NK-92 (cell line): ENCODE measurements around the gene RAB7A.

Experiments
- DNase-seq: peaks from one replicate; lab custom pipeline; 2025; ENCODE audit not compliant: unreplicated experiment; lab: John Stamatoyannopoulos, UW

RAB7A gene

DNA sequence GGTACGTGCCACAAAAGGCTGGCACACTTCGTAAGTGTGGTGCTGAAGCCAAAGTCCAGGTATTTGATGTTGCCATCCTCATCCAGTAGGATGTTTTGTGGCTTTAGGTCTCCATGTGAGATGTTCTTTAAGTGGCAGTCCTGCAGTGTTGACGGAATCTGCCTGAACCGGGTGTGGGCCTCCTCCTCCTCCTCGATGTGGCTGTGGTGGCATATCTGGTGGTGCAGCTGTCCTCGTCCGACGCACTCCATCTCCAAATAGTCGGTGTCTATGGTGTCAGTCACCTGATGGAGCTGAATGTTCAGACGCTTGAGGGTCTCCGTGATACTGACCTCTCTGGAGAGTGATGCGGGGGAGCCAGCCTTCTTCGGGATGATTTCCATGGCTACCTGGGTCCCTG is 123.0 kb downstream of the RAB7A start:
- no peak for DNase-seq

DNA sequence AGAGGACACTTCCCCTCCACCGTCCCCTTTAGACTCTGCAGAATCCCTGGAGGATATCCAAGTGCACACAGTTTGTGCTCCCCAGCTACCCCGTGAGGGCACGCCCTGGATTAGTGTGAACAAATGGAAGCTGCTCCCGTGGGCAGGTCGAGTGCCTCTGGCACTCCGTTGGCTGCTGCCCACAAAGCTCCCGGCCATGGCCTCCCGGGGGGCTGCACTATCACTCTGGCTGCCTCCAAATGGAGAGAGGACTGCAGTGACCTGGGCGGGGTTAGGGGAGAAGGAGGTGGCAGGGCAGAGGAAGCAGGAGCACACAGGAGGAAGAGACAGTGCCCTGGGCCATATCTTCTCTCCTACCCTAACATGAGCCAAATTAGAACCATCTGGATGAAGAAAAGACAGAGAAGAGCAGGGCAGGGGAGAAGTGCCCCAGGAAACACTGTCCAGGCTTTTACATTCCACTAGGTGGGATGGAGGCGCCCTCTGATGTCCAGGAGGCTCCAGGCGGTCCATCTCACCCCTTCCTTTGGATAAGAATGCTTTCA is 124.0 kb downstream of the RAB7A start:
- no peak for DNase-seq

DNA sequence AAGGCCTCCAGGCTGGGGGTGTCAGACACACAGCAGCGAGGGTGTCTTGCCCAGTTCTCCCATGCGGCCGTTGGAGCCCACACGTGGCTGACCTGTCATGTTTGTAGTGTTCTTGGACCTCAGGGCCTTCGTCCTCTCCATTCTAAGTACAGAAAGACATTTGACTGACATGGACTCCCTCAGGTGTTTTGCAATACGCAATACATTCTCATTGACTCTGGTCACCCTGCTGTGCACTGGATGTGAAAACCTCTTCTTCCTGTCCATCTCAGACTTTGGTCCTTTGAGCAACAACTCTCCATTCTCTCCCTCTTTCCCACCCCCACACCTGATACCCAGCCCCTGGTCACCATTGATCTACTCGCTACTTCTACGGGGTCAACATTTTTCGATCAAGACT is 124.6 kb downstream of the RAB7A start:
- no peak for DNase-seq

DNA sequence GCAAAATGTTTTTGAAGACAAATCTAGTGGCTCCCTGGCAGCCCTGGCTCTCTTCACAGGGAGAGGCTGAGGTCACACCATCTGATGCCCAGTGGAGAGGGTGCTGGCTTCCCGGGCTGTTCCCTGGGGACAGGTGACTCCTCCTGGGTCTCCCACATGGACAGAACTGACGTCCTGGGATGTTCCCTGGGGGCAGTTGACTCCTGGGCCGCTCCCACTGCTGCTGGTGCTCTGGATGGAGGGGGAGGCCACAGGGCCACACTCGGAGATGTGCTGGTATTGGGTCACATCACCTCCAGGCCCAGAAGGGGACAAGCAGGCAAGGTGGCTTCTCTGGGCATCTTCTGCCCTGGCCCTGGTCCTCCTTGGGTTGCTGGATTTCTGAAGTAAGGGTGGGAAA is 125.6 kb downstream of the RAB7A start:
- no peak for DNase-seq

DNA sequence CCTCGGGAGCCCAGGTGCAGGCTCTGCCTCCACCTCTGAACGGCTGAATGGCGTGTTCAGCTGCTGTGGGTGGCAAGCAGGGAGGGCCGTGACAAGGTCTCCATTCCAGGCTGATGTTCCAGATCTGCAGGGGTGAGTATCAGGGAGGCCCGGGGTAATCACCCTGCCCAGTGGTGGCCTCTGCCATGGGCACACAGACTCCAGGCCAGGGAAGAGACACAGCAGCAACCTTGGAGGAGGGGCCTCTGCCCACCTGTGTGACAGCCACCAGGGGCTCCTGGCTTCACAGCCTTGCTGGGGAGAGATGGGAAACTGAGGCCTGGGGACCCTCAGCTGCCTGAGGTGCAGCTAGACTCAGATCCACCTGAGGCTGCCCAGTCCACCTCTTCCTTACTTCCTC is 127.8 kb downstream of the RAB7A start:
- DNase-seq: no peak

DNA sequence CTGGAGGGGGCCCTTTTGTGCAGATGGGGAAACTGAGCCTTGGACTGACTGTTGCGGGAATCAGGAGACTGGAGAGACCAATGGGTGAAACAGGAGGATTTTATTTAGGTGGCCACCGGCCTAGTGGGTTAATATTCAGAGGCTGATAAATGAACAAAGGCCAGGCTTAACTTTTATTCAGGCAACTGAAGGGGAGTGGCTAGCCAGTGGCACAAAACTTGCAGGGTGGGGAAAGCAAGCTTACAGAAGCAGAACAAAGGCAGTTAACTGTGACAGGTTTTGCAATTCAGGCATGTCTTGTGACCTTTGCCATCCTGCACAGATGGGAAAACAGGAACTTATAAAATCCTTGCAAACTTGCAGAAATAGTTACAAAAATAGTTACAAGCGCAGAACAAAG is 128.5 kb downstream of the RAB7A start:
- DNase-seq: no peak

DNA sequence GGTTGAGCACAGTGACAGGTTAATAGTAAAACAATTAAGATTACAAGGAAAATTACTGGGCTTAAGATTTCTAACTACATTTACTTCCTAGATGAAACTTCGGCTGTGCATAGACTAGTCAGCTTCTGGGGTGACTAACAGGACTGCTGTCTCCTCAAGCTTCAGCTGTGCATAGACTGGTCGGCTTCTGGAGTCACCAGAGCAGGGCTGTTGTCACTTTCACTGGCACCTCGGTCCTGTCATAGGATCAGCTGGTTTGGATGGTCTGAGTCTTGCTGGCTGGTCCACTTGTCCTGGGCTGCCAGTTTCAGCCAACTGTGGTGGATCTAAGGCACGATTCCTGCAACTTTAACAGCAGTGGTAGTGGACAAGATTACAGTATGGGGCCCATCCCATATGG is 129.6 kb downstream of the RAB7A start:
- DNase-seq: no peak

DNA sequence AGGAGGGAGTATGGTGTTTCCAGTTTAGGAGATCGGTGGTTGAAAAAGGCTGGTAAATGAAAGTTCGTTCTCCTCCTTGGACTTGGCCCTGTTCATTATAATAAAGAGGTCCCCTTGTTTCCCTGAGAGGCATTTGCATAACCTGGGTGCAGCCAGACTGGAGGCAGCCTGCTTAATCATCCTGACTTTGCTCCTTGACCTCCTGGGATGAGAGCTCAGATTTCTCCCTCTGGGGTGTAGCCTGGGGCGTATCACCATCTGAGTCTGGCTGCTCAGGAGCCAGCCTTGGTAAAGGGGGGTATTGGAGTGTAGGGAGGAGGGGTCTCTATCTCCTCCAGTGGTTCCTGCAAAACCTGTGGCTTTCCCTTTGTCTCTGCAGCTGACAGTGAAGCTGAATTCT is 132.2 kb downstream of the RAB7A start:
- DNase-seq: no peak

DNA sequence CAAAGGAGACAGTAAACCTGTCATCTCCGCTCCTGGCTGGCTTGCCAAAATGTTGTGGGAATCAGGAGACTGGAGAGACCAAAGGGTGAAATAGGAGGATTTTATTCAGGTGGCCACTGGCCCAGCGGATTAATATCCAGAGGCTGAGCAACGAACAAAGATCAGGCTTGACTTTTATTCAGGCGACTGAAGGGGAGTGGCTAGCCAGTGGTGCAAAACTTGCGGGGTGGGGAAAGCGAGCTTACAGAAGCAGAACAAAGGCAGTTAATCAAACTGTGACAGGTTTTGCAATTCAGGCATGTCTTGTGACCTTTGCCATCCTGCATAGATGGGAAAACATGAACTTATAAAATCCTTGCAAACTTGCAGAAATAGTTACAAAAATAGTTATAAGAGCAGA is 133.6 kb downstream of the RAB7A start:
- DNase-seq: no peak

DNA sequence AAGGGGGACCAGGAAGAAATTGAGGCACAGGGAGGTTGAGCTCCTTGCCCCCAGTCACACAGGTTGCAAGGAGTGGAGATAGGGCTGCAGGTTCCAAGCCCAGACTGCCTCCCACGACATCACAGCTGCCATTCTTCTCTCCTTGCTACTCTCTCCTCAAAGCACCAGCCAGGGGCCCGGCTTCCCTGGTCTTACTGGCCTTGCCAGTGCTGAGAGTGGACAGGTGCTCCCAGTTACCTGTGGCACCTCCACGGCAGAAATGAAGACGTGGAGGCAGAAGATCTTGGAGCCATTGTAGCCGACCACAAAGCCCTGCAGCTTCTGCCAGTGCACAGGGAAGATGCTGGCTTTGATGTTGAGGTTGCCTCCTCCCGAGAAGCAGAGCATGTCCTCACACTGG is 135.5 kb downstream of the RAB7A start:
- DNase-seq: no peak

DNA sequence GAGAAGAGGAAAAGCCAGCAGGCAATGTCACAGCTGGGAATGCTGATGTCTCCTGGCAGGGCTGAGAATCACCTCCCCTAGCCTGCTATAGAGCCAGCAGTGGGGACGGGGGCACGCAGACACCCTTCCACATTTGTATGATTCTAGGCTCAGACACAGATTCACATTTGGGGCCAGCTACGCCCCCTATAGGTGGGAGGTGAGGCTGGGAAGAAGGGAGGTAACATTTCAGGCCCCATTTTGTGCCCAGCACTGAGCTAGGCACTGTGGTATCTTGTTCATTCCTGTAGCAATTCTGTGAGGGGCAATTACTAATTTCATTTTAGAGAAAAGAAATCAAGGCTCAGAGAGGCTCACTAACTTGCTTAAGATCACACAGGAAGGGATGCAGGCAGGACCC is 137.6 kb downstream of the RAB7A start:
- DNase-seq: no peak
